IPS-NIHi11 (cell line): ENCODE results near the gene KAZN.
A peak's percentile ranks its signal among the peaks of the same experiment; 100 is the strongest.
"Not testable (repeated sequence)": the region's sequence is repeated elsewhere in the genome, so short reads cannot be mapped to it uniquely, and the experiment has no call there.

ENCODE experiments used
- DNase-seq: peaks from one replicate; pipeline ENCODE4 v3.0.0; 2012; ENCODE audit warnings: mixed read lengths, low spot score

Gene KAZN

DNA sequence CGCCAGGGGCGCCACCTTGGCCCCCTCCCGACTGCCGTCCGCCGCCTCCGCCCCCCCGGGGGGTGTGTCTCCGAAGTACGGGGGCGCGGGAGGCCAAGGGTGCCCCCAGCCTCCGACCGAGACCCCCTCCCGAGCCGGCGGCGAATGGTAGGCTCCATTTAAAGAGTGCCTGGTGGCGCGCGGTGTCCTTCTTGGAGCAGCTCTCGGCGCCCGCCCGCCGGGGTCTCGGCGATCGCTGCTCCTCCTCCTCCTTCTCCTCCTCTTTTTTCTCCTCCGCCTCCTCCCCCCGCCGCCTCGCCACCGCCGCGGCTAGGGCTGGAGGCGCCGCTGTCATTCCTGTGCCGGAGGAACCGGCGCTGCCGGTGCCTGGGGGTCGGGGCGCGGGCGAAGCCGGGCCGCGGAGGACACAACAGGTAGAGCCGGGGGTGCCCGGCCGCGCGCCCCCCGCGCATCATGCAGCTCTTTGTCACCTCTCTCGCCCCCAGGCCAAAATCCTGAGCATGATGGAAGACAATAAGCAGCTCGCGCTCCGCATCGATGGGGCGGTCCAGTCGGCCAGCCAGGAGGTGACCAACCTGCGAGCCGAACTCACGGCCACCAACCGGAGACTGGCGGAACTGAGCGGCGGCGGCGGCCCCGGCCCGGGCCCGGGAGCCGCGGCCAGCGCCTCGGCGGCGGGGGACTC, at the start of gene KAZN:
KAZN (plus strand) TSS at position 188 of the 685 bp plus-strand sequence.
- peak; percentile 66 for DNase-seq

- DNase-seq, result no peak
Measured at GRCh38 chr1:14549897-14550620, 48.4 kb upstream of the KAZN start.

DNA sequence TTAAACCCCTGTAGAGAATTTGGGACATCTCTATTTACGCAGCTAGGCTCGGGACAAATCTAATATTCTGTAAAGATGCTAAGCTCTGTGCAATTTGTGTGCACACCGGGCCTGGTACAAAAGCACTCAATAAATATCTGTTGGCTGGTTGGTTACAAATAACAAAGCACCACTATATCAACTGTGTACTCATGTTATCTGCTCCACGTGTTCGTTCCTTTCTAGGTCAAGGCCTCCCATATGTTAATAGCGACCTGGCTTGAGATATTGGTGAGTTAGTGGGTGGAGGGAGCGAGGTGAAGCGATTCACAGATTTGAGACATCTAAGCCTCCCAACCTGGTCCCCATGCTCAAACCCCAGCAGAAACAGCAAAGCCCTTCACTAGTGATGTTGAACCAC, 47.1 kb upstream of the KAZN start:
- DNase-seq, result no peak

- DNase-seq, result no peak
Measured at GRCh38 chr1:14552246-14552965, 46.1 kb upstream of the KAZN start.

GRCh38 chr1:14553711-14554110, 44.8 kb upstream of the KAZN start:
- no peak for DNase-seq

DNA sequence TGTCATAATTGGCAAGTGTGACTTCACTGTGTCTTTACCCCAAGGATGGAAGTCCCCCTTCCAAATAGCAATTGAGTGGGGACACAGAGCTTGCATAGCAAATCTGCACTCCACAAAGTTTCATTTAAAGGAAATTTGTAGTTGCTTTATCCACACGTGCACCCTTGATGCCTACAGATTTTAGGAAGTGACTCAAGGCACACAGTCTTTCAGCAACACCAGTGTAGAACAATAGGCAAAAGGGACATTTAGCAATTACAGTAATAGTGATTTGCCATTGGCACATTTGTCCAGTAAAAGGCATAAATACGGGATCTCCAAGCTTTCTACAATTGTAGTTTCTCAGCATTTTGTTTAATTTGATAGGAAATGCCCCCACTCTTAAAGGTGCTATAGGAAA, 43.4 kb upstream of the KAZN start:
- DNase-seq, result no peak

DNA sequence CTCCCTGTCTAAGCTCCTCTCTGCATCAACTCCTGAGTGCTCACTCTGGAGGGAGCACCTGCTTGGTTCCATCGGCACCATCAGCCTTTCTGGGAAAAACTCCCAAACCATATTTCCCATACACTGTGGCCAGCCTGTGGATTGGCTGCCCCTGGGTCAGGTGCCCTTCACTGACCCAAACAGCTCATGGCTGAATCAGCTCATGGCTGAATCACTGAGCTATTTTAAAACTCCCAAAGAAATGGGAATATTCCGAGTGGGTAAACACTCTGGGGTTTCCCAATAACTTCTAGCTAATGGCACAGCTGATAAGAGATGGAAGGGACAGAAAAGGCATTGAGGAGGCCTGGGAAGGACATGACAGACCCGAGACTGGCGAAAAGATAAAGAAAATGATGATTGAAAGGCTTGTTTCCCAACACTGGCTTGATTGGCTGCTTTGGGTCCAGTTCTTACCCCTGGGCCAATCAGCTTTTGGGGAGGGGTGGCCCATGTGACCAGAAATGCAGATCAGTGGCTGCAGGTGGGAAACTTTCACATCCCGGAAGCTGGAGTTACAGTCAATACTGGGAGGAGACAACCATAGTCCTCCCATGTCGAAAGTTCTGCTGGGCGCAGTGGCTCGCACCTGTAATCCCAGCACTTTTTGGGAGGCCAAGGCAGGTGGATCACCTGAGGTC, 37.3 kb upstream of the KAZN start:
- DNase-seq, result no peak

DNA sequence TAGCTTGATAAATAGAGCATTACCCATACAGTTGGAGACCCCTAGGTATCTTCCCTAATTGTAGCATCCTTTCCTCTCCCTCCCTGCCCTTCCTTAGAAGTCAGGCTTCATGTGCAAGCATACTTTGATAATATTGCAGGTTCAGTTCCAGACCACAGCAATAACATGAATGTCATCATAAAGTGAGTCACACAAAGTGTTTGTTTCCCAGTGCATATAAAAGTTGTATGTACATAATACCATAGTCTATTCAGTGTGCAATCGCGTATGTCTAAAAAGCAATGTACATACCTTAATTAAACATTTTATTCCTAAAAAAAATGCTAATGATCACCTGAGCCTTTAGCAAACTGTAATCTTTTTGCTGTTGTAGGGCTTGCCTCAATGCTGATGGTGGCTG, 33.4 kb upstream of the KAZN start:
- no peak for DNase-seq

- no peak for DNase-seq
Measured at GRCh38 chr1:14567056-14567455, 31.4 kb upstream of the KAZN start.

GRCh38 chr1:14567903-14568302, 30.6 kb upstream of the KAZN start:
- no peak for DNase-seq

DNA sequence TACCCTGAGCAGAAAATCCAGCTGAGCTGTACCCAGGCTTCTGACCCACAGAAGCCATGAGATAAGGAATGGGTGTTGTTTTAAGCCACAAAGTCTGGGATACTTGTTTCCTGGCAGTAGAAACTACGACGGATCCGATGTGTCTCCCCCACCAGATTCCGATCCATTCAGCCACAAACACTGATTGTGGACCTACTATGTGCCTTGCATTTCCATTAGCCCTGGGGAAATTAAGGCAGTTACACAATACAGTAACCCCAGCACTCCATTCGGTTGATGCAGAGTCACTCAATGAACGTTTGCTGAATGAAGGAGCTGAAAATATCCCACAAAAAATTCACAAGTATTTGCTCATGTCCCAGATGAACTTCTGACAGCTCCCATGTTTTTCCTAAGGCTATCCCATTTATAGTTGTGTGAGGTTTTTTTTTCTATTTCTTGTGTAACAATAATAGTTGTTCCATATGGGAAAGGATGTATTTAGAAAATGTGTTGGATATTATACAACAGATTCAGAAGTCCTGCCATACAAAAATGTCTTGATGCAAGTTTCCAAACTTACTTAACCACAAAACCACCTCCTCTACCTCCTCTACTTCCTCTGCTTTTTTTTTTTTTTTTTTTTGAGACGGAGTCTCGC, 29.6 kb upstream of the KAZN start:
- DNase-seq, result no peak

DNA sequence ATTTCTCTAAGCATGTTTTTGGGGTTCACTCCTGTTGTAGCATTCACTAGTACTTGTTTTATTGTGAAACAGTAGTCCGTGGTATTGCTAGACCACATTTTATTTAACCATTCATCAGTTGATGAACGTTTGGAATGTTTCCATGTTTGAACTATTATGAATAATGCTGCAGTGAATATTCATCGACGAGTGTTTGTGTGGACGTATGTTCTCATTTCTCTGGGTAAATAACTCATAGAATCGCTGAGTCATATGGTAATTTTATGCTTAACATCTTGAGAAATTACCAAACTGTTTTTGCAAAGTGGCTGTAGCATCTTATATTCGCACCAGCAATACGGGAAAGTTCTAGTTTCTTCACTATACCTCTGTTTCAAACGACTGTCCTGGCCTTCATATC, 28.0 kb upstream of the KAZN start:
- no peak for DNase-seq

DNA sequence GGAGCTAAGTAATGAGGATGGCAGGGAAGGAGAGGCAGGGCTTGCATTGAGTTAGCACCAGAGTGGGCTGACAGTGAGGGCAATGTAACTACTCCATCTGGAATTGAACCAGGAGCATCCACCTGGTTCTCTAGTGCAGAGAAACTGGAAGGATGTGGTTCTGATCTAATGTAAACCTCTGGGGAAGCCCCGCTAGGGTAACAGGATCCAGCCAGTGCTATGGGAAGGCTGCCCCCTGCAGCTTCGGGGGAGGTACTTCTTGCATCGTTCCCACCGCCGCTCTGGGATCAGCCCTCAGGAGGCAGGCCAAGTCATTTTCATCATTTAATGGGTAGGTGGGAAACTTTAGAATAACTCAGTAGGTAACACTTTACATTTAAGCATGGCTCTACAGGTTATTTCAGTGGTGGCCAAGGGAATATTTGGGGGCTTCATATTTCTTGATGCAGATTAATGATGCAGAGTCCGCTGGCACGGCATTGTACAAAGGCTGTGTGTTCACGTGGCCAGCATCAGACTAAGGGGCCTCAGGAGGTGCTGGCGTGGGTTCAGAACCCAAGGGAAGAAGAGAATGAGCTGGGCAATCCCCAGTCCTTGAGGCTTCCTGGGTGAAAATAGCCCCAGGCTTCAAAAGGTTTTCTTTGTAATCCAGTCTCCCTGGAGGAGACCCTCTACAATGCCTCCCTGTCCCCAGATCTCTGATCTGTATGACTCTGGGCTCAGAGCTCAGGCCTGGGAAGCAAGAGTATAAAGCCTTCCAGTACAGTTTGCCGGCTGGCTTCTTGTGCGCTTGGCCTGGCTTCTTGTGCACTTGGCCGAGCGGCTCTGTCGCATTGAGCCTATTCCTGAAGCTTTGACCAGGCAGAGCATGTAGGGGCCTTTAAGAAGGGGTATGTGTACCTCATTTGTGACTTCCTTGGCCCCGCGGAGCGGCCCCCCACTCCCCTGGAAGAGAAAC, 26.4 kb upstream of the KAZN start:
- DNase-seq, result peak; percentile 80

GRCh38 chr1:14572861-14573260, 25.6 kb upstream of the KAZN start:
- no peak for DNase-seq

DNA sequence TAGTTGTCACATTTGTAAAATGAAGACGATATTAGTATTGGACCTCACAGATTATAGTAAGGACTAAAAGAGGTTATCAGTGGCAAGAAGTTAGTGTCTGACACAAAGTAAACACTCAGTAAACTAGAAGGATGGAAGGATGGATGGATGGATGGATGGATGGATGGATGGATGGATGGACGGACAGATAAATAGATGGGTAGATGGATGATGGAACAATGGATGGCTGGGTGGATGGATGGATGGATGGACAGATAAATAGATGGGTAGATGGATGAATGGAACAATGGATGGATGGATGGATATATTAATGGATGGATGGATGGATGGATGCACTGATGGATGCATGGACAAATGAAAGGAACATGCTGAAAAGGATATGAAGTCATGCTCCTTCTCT, 22.3 kb upstream of the KAZN start:
- DNase-seq, result no peak

- DNase-seq, result no peak
Measured at GRCh38 chr1:14577261-14577660, 21.2 kb upstream of the KAZN start.

GRCh38 chr1:14578156-14578555, 20.3 kb upstream of the KAZN start:
- no peak for DNase-seq

- not testable (repeated sequence) for DNase-seq
Measured at GRCh38 chr1:14580295-14580694, 18.2 kb upstream of the KAZN start.

DNA sequence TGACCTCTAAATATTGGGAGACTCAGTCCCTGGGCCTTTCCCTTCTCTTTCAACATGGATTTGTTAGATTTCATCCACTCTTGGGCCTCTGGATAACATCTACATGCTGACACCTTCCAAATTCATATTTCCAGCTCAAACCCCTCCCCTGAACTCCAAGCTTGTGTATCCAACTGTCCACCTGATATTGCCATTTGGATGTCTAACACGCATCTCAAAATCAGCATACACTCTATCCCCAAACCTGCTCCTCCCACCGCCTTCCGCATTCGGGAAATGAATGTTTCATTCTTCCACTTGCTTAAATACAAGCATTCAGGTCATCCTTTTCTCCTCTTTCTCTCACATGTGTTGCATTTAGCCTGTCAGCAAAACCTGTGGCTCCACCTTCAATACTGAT, 17.5 kb upstream of the KAZN start:
- no peak for DNase-seq

DNA sequence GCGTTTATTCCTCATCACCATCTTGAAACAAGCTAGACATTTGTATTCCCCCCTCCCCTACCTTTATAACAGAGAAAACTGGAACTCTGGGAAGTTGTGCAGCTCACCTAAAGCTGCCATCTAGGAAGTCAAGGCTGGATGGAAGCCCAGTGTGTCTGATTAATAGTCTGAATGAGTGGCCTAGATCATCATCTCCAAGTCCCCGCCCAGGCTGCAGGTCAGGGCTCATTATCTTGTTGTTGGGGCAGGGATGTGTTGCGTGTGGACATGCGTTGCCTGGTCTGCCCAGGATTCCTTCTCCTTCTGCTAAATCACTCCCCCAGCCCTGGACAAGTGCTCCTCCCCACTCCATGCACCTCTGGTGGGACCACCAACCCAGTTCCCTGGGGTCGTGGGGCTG, 14.7 kb upstream of the KAZN start:
- DNase-seq, result no peak

DNA sequence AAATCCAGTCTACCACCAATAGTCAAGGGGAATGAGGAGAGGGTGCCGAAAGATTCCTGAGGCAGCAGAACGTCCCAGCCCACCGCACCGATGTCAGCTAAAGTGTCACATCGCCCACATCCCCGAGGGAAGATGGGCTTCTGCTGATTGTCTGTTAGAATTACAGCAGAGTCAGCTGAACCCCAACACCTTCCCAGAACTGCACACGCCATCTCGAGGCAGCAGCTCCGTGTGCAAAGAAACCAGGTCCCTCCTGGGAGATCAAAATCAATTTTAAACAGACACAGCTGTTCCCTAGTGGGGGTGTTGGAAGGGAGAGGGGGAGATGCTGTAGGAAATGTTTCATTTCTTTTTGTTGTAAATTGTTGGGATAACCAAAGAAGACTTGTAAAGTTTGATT, 12.8 kb upstream of the KAZN start:
- no peak for DNase-seq
